Uterus (tissue), 4 donors: Measurements from ENCODE around the gene ZNF319. TPM values are rescaled to one million over a fixed set of nuclear protein-coding genes. Genes with fewer than 3 reads are reported as not detected.
A peak's percentile ranks its signal among the peaks of the same experiment; 100 is the strongest.

ENCODE experiments used
- DNase-seq, 2 donors: peaks; one replicate each; pipeline ENCODE4 v3.0.0-alpha.2; 2019 to 2020
- H3K27ac ChIP-seq, 2 donors: fragments of 200-600 bp; sonication (generic); 1 replicate in 1 of 2; 2 replicates in 1 of 2; pipeline ENCODE4 v1.5.1; 2016 to 2018
- H3K27me3 ChIP-seq, 2 donors: fragments of 200-600 bp; sonication (generic); one replicate each; pipeline ENCODE4 v1.5.1; 2018 to 2019; ENCODE audit warnings: control low read depth in 1 of 2
- H3K36me3 ChIP-seq, 2 donors: fragments of 200-600 bp; sonication (generic); one replicate each; pipeline ENCODE4 v1.5.1; 2019; ENCODE audit warnings: control low read depth in 1 of 2
- H3K4me1 ChIP-seq, 2 donors: fragments of 200-600 bp; sonication (generic); one replicate each; pipeline ENCODE4 v1.5.1; 2018 to 2019; ENCODE audit warnings: control low read depth in 1 of 2
- H3K4me3 ChIP-seq, 2 donors: fragments of 200-600 bp; sonication (generic); 1 replicate in 1 of 2; 2 replicates in 1 of 2; pipeline ENCODE4 v1.5.1; 2018 to 2019; ENCODE audit warnings: mild to moderate bottlenecking in 1 of 2
- H3K9me3 ChIP-seq, 2 donors: fragments of 200-600 bp; sonication (generic); one replicate each; pipeline ENCODE4 v1.5.1; 2019; ENCODE audit warnings: control low read depth in 1 of 2
- CTCF ChIP-seq, 4 experiments: fragments of 200-600 bp in 2 of 4; fragments of 450-650 bp in 2 of 4; sonication (generic) in 2 of 4; IDR thresholded peaks; one replicate each; pipeline ENCODE4 v1.5.1; 2016 to 2019; ENCODE audit warnings: antibody characterized with exemption in 4 of 4, mild to moderate bottlenecking in 2 of 4, moderate library complexity in 1 of 4
- POLR2A ChIP-seq, 2 donors: fragments of 450-650 bp; IDR thresholded peaks; one replicate each; pipeline ENCODE4 v1.6.1; 2016; ENCODE audit warnings: antibody characterized with exemption in 2 of 2, mild to moderate bottlenecking in 1 of 2, moderate library complexity in 1 of 2
- intact Hi-C: fragments of 100-400 bp; cut with DNase I; formaldehyde crosslinking; loops from one replicate; pipeline ENCODE4 v1.15.1; 2023; ENCODE audit warnings: low total_unique reads
- total RNA-seq, 4 donors: library from RNA; depleted of rRNA in 3 of 4; stranded (reverse); fragments of >200 nt in 3 of 4; gene quantifications; one replicate each; pipeline versions ENCODE4 v1.1.0 to v1.2.4, GENCODE V29; 2014 to 2023
- donor health status: DM: yes; HTN: yes; CAD: no.

The ZNF319 gene
- total RNA-seq, 4 donors from 2014 or later, result 5.4 to 11.5 (median 6.9) TPM

- H3K4me1 ChIP-seq, result peaks cover 0 to 5% of the 10 kb centered on the region in 2 donors
- no peaks in the 10 kb centered on the region for H3K27me3 ChIP-seq
- intact Hi-C loops, result no loop called here
- DNase-seq, result peak in 1 of 2 donors; percentile 42
- peak overlapping the region; percentile 38 to 69 for H3K4me3 ChIP-seq
- TF ChIP-seq CTCF (IDR thresholded peaks at IDR 0.05) (no peak), POLR2A (IDR thresholded peaks at IDR 0.05) (peak in 1 of 2 donors; percentile 16)
- H3K27ac ChIP-seq, result peak overlapping the region in 1 of 2 donors; percentile 91
- no peaks in the 10 kb centered on the region for H3K36me3 ChIP-seq
- no peaks in the 10 kb centered on the region for H3K9me3 ChIP-seq
These were observed 15.0 kb downstream of the ZNF319 start for GRCh38 chr16:57985204-57986181.

GRCh38 chr16:57984443-57985203 lies 15.8 kb downstream of the ZNF319 start:
- intact Hi-C loops, result no loop called here
- H3K4me1 ChIP-seq, result peaks cover 0 to 5% of the 10 kb centered on the region in 2 donors
- TF ChIP-seq CTCF (IDR thresholded peaks at IDR 0.05) (no peak), POLR2A (IDR thresholded peaks at IDR 0.05) (no peak)
- H3K27me3 ChIP-seq, result no peaks in the 10 kb centered on the region
- peak; percentile 88 to 93 for DNase-seq
- no peaks in the 10 kb centered on the region for H3K9me3 ChIP-seq
- H3K27ac ChIP-seq, result peak overlapping the region in 1 of 2 donors; percentile 91
- H3K4me3 ChIP-seq, result peak overlapping the region; percentile 38 to 69
- H3K36me3 ChIP-seq, result no peaks in the 10 kb centered on the region

- Histone ChIP-seq H3K27ac (no peak overlapping the region), H3K36me3 (no peaks in the 10 kb centered on the region), H3K4me1 (peaks cover 0 to 5% of the 10 kb centered on the region in 2 donors), H3K9me3 (no peaks in the 10 kb centered on the region), H3K27me3 (no peaks in the 10 kb centered on the region), H3K4me3 (no peak overlapping the region)
- no peak for DNase-seq
- TF ChIP-seq POLR2A (IDR thresholded peaks at IDR 0.05) (no peak), CTCF (IDR thresholded peaks at IDR 0.05) (no peak)
- intact Hi-C loops, result no loop called here
These were observed 18.1 kb downstream of the ZNF319 start for GRCh38 chr16:57982385-57982784.

GRCh38 chr16:57981636-57982035 lies 18.8 kb downstream of the ZNF319 start:
- no peak for DNase-seq
- Histone ChIP-seq H3K9me3 (no peaks in the 10 kb centered on the region), H3K36me3 (no peaks in the 10 kb centered on the region), H3K27me3 (no peaks in the 10 kb centered on the region), H3K4me1 (peaks cover 0 to 5% of the 10 kb centered on the region in 2 donors), H3K27ac (no peak overlapping the region), H3K4me3 (no peak overlapping the region)
- TF ChIP-seq POLR2A (IDR thresholded peaks at IDR 0.05) (no peak), CTCF (IDR thresholded peaks at IDR 0.05) (no peak)
- intact Hi-C loops, result no loop called here
